ENCODE results near the gene DDX50. TPM values are rescaled to one million over a fixed set of nuclear protein-coding genes. Genes with fewer than 3 reads are reported as not detected.
A peak's percentile ranks its signal among the peaks of the same experiment; 100 is the strongest.

DDX50 gene
- total RNA-seq, 6 experiments from 2014 or later, result 35.6 to 39.4 (median 37.3) TPM

- peaks cover 59% of the 10 kb centered on the region for H3K4me1 Mint-ChIP-seq (ENCODE audit: low read depth)
- H3K27ac Mint-ChIP-seq, result peak overlapping the region; percentile 87
These were observed 91.7 kb downstream of the DDX50 start for GRCh38 chr10:68992636-68993440.

More at GRCh38 chr10:68992636-68993440, 91.7 kb downstream of the DDX50 start:
- Mint-ChIP-seq H3K36me3 (ENCODE audit: low read depth) (peaks cover 23% of the 10 kb centered on the region), H3K9me3 (no peaks in the 10 kb centered on the region), H3K27me3 (ENCODE audit: insufficient read depth) (peaks cover 5% of the 10 kb centered on the region), H3K4me3 (peak overlapping the region; percentile 74)
- DNase-seq, result peak; percentile 93
- TF ChIP-seq CTCF (IDR thresholded peaks at IDR 0.05), result no peak

Other genes starting within 250 kb of the DDX50 start
- gene CCAR1, start 180.1 kb upstream of the DDX50 start, total RNA-seq (2021; fragmentation: NEBNext Ultra II Directional; extraction: Animal tissue kit (Norgen Biotek cat#: 25700)), result 10 to 100 TPM; 48.2 to 71.2 (median 64.1) TPM
- gene STOX1, start 73.8 kb upstream of the DDX50 start, total RNA-seq (2021; fragmentation: NEBNext Ultra II Directional; extraction: Animal tissue kit (Norgen Biotek cat#: 25700)), result under 1 TPM in 2 of 6 experiments, not detected in 4; 0.09 TPM
- gene DDX21, start 54.9 kb downstream of the DDX50 start, total RNA-seq (2021; fragmentation: NEBNext Ultra II Directional; extraction: Animal tissue kit (Norgen Biotek cat#: 25700)), result 100 to 1,000 TPM in 1 of 6 experiments, 10 to 100 TPM in 5; 81.7 to 103 (median 90.7) TPM
- 10 to 100 TPM; 43.6 to 56.2 (median 51.9) TPM for gene KIFBP, start 87.5 kb downstream of the DDX50 start, total RNA-seq (2021; fragmentation: NEBNext Ultra II Directional; extraction: Animal tissue kit (Norgen Biotek cat#: 25700))
- 100 to 1,000 TPM; 128 to 471 (median 424) TPM for gene SRGN, start 186.8 kb downstream of the DDX50 start, total RNA-seq (2021; fragmentation: NEBNext Ultra II Directional; extraction: Animal tissue kit (Norgen Biotek cat#: 25700))
- 10 to 100 TPM; 47.9 to 62.8 (median 61.4) TPM for gene VPS26A, start 222.9 kb downstream of the DDX50 start, total RNA-seq (2021; fragmentation: NEBNext Ultra II Directional; extraction: Animal tissue kit (Norgen Biotek cat#: 25700))